Stimulated activated CD4-positive, alpha-beta T cell treated with anti-CD3 and anti-CD28 coated beads, TNF-alpha, amount 100 ng/mL, for 48 hours (primary cell): Measurements from ENCODE around the gene ZNF391.
"Not testable (repeated sequence)": the region's sequence is repeated elsewhere in the genome, so short reads cannot be mapped to it uniquely, and the experiment has no call there.

Source experiments
- DNase-seq, 3 donors: peaks; one replicate each; pipeline ENCODE4 v3.0.0-alpha.2; 2020; ENCODE audit warnings: low read depth in 3 of 3

The ZNF391 gene

DNA sequence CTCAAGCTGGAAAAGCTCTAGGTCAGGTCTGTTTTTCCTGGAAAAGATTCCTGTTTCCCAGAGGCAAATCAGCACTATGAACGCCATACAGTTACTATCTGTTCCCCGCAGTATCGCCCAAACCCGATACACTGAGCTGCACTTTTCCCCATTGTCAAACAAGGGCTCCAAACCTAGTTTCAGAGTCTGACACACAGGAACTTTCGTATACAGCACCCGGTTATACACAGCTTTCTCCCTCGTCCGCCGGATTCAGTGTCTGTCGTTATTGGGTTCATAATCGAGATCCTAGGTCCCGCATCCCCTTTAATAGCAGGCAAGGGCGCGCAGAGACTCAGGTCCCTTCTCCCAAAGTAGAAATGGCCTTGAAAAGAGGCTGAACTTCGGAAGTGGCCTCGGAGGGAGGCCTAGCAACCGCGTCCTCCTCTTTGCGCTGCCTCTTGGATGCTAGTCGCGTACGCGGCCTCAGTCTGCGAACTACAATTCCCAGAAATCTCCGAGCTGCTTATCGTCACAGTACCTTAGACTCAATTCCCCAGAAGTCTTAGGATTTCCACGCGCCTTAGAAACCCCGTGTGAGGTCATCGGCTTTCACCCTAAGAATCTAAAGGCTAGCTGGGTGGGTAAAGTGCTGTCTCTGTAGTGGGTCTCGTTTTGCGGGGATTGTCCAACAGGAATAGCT is 34.2 kb downstream of the ZNF391 start:
- DNase-seq = no peak

DNA sequence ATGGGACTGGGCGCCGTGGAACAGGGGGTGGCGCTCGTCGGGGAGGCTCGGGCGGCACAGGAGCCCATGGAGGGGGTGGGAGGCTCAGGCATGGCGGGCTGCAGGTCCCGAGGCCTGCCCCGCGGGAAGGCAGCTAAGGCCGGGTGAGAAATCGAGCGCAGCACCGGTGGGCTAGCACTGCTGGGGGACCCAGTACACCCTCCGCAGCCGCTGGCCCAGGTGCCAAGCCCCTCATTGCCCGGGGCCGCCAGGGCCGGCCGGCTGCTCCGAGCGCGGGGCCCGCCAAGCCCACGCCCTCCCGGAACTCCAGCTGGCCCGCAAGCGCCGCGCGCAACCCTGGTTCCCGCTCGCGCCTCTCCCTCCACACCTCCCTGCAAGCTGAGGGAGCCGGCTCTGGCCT is 36.3 kb downstream of the ZNF391 start:
- DNase-seq = not testable (repeated sequence)

DNA sequence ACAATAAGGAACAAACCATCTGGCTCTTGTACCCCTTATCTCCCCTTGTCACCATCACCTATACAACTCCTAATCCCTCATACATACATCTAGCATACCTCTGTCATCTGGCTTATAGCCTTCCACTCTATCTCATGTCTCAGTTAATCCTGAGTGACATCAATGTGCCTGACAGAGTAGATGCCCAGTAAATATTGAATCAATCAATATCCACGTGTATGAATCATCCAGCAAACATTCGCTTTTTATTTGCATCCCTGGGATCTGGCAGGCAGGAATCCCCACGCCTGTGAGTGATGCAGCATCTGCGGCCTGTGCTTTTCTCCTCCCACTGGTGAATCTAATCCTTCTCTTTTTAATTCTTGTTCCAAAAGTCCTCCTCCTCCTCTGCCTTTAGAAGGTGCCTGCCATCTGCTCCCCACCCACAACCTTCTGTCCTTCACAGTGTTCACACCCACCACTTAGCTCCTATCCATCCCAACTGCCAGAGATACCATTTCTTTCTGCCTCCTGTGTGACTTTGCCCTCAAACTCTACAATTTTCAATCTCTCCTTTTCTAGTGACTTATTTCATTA is 37.6 kb downstream of the ZNF391 start:
- no peak for DNase-seq

- no peak for DNase-seq
These were observed 39.9 kb downstream of the ZNF391 start for GRCh38 chr6:27428502-27428901.

- DNase-seq = no peak
These were observed 40.4 kb downstream of the ZNF391 start for GRCh38 chr6:27428966-27429365.

GRCh38 chr6:27433714-27434113 is 45.2 kb downstream of the ZNF391 start:
- DNase-seq = no peak

DNA sequence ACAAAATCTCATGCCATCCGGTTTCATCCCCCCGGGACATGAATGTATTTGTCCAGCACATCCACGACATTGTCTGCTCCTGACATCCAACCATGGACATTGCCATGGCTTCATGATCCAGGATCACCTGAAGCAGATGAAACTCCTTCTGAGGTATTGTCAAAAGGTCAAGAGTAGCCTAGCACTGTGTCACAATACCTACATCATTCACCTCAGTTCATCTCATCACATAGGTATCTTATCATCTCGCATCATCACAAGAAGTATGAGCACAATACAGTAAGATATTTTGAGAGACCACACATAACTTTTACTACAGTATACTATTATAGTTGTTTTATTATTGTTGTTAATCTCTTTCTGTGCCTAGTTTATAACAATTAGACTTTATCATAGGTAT is 50.8 kb downstream of the ZNF391 start:
- DNase-seq = no peak

DNA sequence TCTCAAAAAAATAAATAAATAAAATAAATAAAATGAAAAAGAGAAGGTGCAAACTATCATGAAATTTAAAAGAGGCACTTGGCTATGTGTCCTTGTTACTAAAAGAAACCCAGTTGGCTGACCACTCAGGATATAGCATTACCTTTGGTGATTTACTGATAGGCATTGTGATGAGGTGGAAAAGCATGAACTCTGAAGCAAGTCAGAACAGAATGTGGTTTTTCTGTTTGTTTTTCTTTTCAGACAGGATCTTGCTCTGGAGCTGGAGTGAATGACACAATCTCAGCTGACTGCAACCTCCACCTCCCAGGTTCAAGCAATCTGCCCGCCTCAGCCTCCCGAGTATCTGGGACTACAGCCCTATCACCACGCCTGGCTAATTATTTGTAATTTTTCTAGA is 52.4 kb downstream of the ZNF391 start:
- no peak for DNase-seq

DNA sequence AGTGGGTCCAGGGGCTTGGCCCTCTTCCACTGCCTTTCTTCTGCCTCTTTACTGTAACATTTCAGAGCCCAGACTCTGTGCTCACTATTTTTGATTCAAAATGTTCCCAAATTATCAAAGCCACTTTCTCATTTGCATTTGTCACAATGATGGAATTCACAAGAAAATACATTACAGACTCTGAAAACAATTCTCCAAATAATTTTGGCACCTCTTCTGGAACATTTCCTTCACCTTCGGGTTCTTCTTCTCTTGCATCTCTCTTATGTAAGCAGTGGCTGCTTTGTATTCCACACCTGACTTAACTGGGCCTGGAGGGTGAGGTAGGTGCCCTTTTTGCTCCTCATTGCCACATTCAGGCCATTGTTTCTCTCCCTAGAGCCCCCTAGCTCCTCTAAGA is 54.4 kb downstream of the ZNF391 start:
- no peak for DNase-seq

GRCh38 chr6:27448456-27448855 is 59.9 kb downstream of the ZNF391 start:
- no peak for DNase-seq

DNA sequence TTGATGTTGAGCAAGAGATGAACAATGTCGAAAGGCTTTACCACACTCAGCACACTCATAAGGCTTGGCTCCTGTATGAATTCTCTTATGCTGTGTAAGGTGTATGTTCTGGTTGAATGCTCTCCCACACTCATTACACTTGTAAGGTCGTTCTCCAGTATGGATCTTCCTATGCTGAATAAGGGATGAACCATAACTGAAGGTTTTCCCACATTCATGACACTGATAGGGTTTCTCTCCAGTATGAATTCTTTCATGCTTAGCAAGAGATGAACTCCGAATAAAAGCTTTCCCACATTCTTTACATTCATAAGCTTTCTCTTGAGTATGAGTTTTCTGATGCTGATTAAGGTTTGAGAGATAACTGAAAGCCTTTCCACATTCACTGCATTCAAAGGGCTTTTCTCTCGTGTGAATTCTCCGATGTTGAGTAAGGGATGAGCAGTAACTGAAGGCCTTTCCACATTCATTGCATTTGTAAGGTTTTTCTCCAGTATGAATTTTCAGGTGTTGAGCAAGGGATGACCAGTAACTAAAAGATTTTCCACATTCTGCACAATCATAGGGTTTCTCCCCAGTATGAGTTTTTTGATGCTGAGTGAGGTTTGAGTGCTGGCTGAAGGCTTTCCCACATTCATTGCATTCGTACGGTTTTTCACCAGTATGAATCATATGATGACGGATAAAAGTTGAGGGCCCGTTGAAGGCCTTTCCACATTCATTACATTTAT is 63.3 kb downstream of the ZNF391 start:
- no peak for DNase-seq

DNA sequence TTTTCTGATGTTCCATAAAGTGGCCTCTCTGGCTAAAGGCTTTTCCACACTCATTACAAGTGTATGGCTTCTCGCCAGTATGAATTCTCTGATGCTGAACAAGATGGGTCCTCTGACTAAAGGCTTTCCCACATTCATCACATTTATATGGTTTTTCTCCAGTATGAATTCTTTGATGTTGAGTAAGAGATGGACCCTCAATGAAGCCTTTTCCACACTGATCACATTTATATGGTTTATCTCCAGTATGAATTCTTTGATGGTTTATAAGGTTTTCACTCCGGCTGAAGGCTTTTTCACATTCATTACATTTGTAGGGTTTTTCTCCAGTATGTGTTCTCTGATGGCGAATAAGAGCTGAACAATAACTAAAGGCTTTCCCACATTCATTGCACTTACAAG is 63.9 kb downstream of the ZNF391 start:
- DNase-seq = no peak
